ENCODE results near the gene CLNK. TPM values are rescaled to one million over a fixed set of nuclear protein-coding genes. Genes with fewer than 3 reads are reported as not detected.
"Not testable (repeated sequence)": the region's sequence is repeated elsewhere in the genome, so short reads cannot be mapped to it uniquely, and the experiment has no call there.

Gene CLNK
- total and polyA plus RNA-seq, 8 donors = 0.08 to 2.7 (median 0.72) TPM; not detected in 4

- Histone ChIP-seq H3K27me3 (no peaks in the 10 kb centered on the region), H3K4me3 (no peak overlapping the region), H3K27ac (no peak overlapping the region), H3K36me3 (no peaks in the 10 kb centered on the region), H3K9me3 (no peaks in the 10 kb centered on the region), H3K4me1 (no peaks in the 10 kb centered on the region)
- no peak for TF ChIP-seq EP300 (IDR thresholded peaks at IDR 0.05)
- TF ChIP-seq, protein P1, sequence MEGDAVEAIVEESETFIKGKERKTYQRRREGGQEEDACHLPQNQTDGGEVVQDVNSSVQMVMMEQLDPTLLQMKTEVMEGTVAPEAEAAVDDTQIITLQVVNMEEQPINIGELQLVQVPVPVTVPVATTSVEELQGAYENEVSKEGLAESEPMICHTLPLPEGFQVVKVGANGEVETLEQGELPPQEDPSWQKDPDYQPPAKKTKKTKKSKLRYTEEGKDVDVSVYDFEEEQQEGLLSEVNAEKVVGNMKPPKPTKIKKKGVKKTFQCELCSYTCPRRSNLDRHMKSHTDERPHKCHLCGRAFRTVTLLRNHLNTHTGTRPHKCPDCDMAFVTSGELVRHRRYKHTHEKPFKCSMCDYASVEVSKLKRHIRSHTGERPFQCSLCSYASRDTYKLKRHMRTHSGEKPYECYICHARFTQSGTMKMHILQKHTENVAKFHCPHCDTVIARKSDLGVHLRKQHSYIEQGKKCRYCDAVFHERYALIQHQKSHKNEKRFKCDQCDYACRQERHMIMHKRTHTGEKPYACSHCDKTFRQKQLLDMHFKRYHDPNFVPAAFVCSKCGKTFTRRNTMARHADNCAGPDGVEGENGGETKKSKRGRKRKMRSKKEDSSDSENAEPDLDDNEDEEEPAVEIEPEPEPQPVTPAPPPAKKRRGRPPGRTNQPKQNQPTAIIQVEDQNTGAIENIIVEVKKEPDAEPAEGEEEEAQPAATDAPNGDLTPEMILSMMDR (IDR thresholded peaks at IDR 0.05) = no peak
- no peak for TF ChIP-seq POLR2AphosphoS5 (IDR thresholded peaks at IDR 0.05)
- TF ChIP-seq POLR2A (IDR thresholded peaks at IDR 0.05) = no peak
- DNase-seq = peak in 1 of 2 donors; percentile 16
- WGBS, 5 donors = 0 to 42% (median 0%) methylated on average over 1 of the region's 1 CpG
- intact Hi-C loops (cut with DNase I; ENCODE audit: low total_unique reads) = loop anchor here (10.0 kb wide), 1 partner anchor 138 kb away; no protein-coding TSS in a partner anchor
Observed at GRCh38 chr4:10577018-10577417, 107.5 kb downstream of the CLNK start.

DNA sequence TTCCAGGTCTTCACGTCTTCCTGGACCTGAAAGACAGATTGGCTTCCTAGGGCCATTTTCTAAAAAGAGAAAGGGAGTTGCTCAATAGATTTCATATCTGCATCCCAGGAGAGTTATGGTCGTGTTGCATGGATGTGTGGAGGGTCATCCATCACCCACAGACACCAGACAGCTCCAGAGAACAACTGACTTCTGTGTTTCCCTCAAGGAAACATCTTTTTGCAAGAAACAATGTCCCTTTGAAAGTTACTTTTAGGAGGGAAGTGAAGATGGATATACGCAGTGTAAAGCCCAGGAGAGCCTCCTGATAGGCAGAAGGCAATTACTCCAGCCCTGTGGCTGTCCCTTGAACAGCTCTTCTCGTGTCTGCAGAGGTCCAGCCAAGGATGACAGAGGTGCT lies 108.3 kb downstream of the CLNK start:
- DNase-seq = no peak
- no peak overlapping the region for H3K27ac ChIP-seq
- no peak overlapping the region for H3K4me3 ChIP-seq
- H3K9me3 ChIP-seq = no peaks in the 10 kb centered on the region
- no peaks in the 10 kb centered on the region for H3K27me3 ChIP-seq
- H3K4me1 ChIP-seq = no peaks in the 10 kb centered on the region
- H3K36me3 ChIP-seq = no peaks in the 10 kb centered on the region
- intact Hi-C loops (cut with DNase I; ENCODE audit: low total_unique reads) = loop anchor here (10.0 kb wide), 1 partner anchor 139 kb away; no protein-coding TSS in a partner anchor
- TF ChIP-seq POLR2A (IDR thresholded peaks at IDR 0.05) = no peak
- no peak for TF ChIP-seq EP300 (IDR thresholded peaks at IDR 0.05)
- TF ChIP-seq POLR2AphosphoS5 (IDR thresholded peaks at IDR 0.05) = no peak
- TF ChIP-seq, protein P1 (IDR thresholded peaks at IDR 0.05) = no peak
- 60 to 81% (median 76%) methylated on average over 4 of the region's 4 CpGs for WGBS, 5 donors

DNA sequence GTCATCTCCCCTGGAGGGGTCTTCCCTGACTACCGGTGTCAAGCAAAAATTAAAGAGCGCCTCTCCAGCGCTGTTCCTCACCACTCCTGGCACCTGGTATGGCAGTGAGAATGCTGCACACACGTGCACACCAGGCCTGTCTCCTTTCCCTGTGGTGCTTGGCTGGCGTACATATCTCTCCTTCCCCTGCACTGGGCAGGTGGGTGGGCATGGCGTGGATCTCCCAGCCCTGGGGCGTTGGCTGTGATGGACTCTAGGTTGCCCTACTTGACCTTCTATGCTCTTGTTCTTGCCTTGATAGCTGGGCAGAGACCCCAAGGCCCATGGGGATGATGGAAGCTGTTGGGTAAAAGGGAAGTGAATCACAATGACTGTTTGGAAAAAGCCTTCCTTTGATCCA lies 109.2 kb downstream of the CLNK start:
- Histone ChIP-seq H3K4me1 (no peaks in the 10 kb centered on the region), H3K27me3 (no peaks in the 10 kb centered on the region), H3K9me3 (no peaks in the 10 kb centered on the region), H3K27ac (no peak overlapping the region), H3K36me3 (no peaks in the 10 kb centered on the region), H3K4me3 (no peak overlapping the region)
- intact Hi-C loops (cut with DNase I; ENCODE audit: low total_unique reads) = loop anchor here (10.0 kb wide), 1 partner anchor 139 kb away; no protein-coding TSS in a partner anchor
- WGBS, 5 donors = 83 to 94% (median 84%) methylated on average over 6 to 7 of the region's 7 CpGs
- TF ChIP-seq, protein P1 (IDR thresholded peaks at IDR 0.05) = no peak
- TF ChIP-seq EP300 (IDR thresholded peaks at IDR 0.05) (no peak), POLR2A (IDR thresholded peaks at IDR 0.05) (no peak), POLR2AphosphoS5 (IDR thresholded peaks at IDR 0.05) (no peak)
- DNase-seq = no peak

- not testable (repeated sequence) for DNase-seq, H3K4me1 ChIP-seq, H3K27me3 ChIP-seq, H3K36me3 ChIP-seq, H3K4me3 ChIP-seq, H3K9me3 ChIP-seq, H3K27ac ChIP-seq
- WGBS, 5 donors = 79 to 94% (median 86%) methylated on average over 8 of the region's 8 CpGs
- intact Hi-C loops (cut with DNase I; ENCODE audit: low total_unique reads) = loop anchor here (10.0 kb wide), 1 partner anchor 140 kb away; no protein-coding TSS in a partner anchor
Observed at GRCh38 chr4:10574553-10574952, 110.0 kb downstream of the CLNK start.

DNA sequence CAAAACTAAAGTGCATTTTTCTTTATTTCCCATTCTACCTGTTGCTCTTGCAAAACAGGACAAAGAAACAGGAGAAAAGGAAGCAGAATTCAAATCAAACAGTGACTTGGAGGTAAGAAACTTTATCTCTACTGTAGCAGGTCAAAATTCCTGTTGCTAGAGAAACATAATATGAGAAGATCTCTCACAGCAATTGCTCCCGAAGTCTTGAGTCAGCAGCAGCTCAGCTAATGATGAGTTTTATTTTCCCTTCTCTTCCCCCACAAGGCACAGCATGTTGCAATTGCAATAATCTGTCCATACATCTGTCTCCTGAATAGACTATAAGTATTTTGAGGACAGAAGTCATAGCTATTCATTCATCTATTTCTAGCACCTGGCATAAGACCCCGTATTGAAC lies 112.7 kb downstream of the CLNK start:
- 49 to 67% (median 53%) methylated on average over 2 of the region's 2 CpGs for WGBS, 5 donors
- Histone ChIP-seq H3K27ac (no peak overlapping the region), H3K4me1 (no peaks in the 10 kb centered on the region), H3K9me3 (no peaks in the 10 kb centered on the region), H3K4me3 (no peak overlapping the region), H3K36me3 (no peaks in the 10 kb centered on the region), H3K27me3 (no peaks in the 10 kb centered on the region)
- TF ChIP-seq, protein P1 (IDR thresholded peaks at IDR 0.05) = no peak
- TF ChIP-seq POLR2A (IDR thresholded peaks at IDR 0.05) (no peak), EP300 (IDR thresholded peaks at IDR 0.05) (no peak), POLR2AphosphoS5 (IDR thresholded peaks at IDR 0.05) (no peak)
- intact Hi-C loops (cut with DNase I; ENCODE audit: low total_unique reads) = loop anchor here (10.0 kb wide), 1 partner anchor 143 kb away; no protein-coding TSS in a partner anchor
- no peak for DNase-seq
